ENCODE data around the gene BARX2.

GRCh38 chr11:129457321-129457720 lies 81.7 kb downstream of the BARX2 start:
- TF ChIP-seq CTCF (conservative IDR thresholded peaks at IDR 0.05) (no peak), EZH2 (IDR thresholded peaks at IDR 0.05; ENCODE audit: low read depth) (no peak)

Data from PC-9 (cell line).